HT1080 (cell line): ENCODE data around the gene SCAF4. TPM values are rescaled to one million over a fixed set of nuclear protein-coding genes. Genes with fewer than 3 reads are reported as not detected.
"Not testable (repeated sequence)": the region's sequence is repeated elsewhere in the genome, so short reads cannot be mapped to it uniquely, and the experiment has no call there.

ENCODE experiments used
- DNase-seq: peaks from one replicate; pipeline ENCODE4 v3.0.0-alpha.2; 2015; ENCODE audit warnings: low read depth
- total RNA-seq: library from RNA; depleted of rRNA; stranded (reverse); fragments of >200 nt; shearing (Covaris generic); gene quantifications from 2 replicates; pipeline ENCODE4 v1.2.3, GENCODE V29; 2014

Gene SCAF4
- total RNA-seq, 1 experiment from 2014 or later, result 7.8 TPM

DNA sequence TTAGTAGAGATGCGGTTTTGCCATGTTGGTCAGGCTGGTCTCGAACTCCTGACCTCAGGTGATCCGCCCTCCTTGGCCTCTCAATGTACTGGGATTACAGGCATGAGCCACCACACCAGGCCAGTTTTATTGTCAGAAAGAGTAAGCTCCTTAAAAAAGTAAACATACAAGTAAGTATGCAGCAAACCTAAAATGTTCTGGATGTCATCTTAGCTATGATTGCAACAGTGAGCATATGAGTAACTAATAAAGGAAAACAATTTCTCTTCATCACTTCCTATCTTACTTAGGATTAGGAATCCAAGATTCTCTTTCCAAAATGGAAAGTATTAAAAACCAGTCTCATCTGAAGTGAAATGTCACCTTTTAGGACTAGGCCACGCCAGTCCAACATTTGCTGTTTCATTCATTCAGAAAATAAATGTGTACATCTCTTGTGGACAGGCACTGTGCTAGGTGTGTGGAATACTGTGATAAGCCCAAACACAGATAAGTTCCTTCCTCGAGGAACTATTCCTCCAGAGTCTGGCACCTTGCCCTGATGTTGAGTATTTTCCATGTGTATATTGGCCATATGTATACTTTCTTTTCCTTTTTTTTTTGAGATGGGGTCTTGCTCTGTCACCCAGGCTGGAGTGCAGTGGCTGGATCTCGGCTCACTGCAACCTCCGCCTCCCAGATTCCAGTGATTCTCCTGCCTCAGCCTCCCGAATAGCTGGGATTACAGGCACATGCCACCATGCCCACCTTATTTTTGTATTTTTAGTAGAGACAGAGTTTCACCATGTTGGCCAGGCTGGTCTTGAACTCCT, 5.9 kb upstream of the SCAF4 start:
- not testable (repeated sequence) for DNase-seq

DNA sequence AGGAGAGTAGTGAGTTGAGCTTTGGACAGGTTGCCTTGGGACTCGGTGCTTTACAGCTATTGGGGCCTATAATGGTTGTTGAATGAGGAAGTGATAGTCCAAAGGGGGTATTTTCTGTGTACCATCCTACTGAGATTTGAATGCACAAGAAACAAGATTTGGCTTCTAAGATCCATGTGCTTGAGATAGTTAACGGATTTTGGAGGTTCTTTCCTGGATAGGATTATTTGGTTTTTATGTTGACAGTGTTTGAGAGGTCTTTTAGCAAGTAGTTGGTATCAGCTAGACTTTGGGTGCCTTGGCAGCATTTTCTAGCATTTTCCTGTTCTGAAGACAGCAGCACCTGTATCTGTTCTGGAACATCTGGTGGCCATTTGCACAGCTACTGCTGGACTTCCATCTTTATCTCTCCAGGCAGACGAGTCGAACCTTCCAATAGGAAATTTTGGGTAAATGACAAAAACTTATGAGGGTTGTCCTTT, 3.6 kb upstream of the SCAF4 start:
- no peak for DNase-seq

DNA sequence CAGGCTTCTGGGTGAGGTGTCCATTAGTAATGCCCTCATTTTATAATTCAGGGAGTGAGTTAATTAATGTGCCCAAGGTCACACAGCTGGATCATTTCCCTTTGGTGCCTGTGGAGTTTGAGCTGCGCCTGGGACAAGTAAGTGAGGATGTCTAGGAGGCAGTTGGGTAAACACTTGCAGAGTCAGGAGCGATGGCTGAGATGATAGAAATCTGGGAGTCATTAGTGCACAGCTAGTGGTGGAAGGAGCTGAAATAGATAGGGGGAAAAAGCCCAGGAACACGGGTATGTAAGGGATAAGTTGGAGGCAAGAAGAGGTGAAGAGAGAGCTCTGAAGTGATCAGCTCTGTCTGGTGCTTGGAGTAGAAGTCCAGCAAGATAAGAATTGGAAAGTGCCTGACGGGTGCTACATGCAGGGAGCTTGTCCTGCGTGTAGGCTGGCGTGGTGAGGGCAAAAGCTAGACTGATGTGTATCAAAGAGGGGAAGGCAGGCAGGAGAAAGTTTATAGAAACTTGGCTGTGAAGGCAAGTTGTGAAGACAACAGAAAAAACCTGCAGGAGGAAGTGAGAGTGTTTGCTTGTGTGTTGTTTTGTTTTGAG, 1.7 kb upstream of the SCAF4 start:
- no peak for DNase-seq

DNA sequence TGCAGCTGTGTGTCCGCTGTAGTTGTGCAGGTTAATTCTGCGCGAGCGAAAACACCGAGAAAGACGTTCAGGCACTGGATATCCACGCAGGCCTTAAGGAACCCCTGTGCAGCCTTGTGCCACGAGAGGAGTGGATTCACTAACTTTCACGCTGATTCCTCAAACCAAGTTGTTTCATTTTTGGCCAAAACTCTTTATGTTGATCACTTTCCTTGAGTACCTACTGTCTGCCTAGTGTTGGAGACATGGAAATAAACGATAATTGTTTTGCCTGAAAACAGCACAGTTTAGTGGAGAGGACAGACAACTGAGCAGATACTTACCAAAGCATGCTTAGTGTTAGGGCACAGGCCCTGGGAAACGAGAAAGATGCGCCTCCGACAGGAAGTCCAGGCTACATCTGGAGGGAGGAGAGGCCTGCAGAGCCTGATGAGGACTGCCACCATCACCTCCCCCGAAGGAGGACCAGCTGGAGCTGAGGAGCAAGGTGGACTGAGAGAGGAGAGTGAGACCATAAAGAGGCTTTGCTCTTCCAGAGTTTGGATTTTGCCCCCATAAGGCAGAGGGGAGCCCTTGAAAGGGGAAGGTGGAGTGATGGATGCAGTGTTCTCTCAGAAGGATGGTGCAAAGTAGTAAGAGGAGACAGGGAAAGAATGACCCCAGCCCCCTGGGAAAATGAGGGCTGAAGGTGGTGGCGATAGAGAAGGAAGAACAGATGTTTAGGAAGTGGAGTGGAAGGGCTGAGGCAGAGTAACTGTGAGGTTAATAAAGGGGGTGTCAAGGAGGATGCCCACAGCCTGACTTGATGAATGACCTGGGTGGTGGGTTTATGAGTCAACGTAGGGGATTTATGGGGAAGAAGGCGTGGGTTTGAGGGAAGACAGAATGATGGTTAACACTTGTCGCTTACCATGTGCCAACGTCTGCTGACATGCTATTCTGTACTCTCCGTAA, 956 bp upstream of the SCAF4 start:
- peak; percentile 27 for DNase-seq

DNA sequence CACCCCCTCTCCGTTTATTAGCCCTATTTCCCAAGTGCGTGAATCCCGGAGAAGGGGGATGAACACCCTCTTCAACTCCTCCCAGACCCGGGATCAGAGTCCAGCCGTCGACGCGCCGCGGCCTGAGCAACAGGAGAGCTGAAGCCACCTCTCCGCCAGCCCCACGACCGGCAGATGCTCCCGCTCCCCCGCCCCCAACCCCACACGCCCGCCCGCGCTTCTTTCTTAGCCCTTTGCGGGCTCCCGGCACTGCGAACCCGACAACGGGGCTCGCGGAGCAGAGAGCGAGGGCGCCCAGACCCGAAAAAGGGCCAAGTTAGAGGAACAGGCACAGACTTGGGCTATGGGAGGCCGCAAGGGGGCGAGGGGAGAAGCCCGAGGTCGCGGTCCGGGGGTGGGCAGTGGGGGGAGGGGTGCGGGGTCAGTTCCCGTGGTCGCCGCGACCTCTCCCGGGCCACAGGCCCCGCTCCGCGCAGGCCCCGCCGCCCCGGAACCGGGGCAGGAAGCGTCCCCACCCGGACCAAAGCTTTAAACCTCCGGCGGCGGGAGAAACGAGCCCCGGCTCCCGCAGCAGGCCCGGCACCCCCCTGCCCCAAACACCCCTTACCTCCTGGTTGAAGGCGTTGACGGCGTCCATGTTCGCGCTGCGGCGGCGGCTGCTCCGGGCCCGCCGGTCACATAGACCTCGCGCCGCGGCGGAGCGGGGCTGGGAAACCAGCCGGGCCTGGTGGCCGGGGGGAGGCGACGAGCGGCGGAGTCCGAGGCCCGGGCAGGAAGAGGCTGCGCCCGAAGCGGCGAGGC, 662 bp downstream of the SCAF4 start:
- DNase-seq, result no peak

DNA sequence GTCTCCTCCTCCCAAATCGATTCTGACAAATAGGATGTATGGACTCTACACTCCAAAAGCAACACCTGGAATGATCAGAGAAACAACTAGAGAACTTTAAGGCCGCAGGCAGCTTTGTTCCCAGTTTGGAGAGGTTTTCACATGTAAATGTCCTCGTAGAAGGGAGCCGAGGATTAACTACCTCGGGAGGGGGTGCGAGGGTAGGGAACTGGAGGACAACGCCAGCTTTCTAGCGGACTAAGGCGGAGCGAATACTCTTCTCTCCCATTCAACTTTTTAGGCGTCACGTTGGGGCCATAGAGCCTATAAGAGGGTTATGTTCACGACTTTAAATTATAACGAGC, 1.2 kb downstream of the SCAF4 start:
- DNase-seq, result no peak

DNA sequence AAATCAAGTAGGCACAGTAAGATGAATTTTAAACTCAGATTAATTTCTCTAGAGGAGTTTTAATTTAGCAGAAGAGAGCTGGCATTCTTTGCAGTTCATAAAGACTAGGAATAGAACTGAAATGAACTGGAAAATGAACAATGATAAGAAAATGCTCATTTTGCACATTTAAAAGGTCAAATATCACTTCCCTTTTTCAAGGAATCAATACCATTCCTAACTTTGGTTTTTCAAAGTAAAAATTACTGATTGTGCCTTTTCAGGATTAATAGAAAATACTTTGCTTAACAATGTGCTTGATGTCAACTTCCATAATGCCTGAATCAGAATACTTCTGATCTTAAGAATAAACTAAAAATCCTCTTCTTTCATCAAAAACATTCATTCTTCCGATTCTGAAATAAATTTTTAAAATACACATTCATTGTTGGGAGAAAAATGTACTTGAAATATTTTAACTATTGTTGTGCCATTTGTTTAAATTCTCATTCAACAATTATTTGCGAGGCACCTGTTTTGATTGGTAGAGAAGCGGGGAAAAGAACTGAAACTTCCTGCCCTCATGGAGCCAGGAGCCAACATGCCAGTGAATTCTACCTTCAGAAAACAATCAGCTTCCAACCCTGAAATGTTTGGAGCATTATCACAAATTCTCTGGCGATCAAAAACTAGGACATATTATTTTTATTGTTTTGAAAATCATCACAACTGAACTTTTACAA, 2.1 kb downstream of the SCAF4 start:
- DNase-seq, result no peak

DNA sequence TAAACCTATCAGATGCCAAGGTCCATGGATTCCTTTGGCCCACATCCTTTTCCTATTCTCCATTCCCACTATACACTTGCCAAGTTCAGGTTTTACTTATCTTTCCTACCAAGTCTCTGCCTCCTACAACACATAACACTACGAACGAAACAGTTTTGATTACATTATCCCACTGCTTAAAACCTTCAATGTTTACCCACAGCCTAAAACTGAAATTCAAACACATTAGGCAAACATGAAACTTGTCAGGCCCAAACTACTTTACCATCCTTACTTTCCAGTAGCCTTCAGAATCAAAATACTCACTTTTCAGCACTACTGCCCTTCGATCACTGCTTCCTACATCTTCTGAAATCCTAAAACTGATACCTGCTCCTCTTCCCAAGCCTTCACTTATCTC, 3.0 kb downstream of the SCAF4 start:
- no peak for DNase-seq

DNA sequence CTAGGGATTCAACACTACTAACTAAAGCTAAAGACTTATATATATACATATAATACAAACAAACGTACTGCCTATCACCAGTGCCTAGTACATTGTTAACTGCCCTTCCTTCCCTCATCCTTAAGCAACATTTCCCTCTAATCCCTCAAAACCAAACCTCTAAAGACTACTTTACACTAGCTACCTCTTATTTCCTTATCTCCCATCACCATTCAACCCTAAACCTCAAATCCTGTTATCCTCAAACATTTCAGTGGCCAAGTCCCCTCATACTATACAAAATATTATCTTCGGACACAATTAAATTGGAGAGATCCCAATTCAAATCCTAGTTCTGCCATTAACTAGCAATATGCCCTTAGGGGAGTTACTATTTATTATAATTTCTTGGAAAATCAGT, 3.7 kb downstream of the SCAF4 start:
- DNase-seq, result no peak

DNA sequence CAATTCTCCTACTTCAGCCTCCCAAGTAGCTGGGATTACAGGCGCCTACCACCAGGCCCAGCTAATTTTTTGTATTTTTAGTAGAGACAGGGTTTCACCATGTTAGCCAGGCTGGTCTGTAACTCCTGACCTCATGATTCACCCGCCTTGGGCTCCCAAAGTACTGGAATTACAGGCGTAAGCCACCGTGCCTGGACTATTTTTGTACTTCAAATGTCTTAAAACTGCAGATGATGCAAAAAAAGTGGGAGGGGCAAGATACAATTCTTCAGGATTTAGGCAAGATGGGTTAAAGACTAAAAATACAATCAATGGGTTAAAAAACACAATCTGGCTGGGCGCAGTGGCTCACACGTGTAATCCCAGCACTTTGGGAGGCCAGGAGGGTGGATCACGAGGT, 4.7 kb downstream of the SCAF4 start:
- DNase-seq, result no peak

DNA sequence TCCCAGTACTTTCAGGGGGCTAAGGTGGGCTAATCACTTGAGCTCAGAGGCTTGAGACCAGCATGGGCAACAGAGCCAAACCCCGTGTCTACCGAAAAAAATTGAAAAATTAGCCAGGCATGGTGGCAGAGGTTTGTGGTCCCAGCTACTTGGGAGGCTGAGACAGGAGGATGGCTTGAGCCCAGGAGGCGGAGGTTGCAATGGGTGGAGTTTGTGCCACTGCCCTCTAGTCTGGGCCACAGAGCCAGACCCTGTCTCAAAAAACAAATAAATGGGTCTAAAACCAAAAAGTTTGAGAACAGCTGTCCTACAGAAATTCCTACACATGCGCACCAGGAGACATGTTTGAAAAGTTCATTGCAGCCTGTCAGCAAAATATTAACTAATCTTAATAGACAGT, 5.5 kb downstream of the SCAF4 start:
- no peak for DNase-seq

DNA sequence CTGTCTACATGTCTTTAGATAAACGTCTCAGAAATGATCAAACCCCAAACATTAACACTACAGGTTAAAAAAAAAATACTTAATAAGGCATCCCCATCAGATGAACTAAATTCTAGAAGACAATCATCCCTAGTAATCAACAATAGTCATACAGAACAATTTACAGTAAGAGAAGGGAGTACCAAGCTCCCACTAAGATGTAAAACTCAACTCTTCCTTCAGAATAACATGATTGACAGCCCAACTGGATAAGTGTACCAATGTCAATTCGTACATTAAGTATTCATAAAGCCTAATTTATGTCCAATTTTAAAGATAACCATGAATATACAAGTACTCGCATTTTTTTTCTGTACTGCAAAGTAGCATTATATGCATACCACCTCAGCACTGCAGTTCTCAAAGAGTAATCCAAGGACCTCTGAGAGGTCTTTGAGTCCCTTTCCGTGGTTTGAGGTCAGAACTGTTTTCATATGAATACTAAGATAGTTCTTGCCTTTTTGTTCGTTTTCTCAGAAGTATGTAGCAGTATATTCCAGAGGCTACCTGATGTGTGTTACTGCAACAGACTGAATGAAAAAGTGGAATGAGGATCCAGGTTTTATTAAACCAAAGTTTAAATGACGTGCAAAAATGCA, 6.6 kb downstream of the SCAF4 start:
- no peak for DNase-seq

DNA sequence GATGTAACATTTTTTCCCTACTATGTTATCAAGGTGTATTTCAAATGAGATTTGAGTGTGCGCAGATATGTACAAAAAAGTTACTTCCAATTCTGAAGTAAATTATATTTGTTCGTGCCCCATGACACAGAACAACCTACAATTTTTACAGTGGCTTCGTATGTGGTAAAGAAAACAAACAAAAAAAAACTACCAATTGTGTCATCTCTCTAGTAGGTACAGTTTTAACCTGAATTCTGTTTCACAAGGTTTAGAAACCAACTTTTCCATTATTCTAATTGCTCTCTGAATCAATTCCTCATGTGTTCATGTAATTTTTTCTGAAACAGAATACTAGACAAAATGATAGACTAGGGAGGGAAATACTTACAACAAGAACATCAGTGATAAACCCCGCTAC, 7.4 kb downstream of the SCAF4 start:
- DNase-seq, result no peak

DNA sequence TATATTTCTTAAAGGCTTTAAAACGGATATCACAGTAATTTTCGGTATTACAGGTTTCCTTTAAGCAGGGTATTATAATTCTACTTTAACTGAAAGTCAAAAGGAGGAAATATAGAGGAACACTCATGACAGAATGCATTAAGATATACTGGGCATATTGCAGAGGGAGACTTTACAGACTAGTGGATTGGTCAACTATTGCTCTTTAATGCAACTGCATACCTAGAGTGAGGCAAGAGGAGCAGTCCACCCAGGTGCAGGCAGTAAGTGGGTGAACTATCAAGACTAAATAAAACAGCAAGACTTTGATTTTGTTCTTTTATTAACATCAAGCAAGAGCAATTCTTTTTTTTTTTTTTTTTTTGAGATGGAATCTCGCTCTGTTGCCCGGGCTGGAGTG, 10.5 kb downstream of the SCAF4 start:
- DNase-seq, result no peak

DNA sequence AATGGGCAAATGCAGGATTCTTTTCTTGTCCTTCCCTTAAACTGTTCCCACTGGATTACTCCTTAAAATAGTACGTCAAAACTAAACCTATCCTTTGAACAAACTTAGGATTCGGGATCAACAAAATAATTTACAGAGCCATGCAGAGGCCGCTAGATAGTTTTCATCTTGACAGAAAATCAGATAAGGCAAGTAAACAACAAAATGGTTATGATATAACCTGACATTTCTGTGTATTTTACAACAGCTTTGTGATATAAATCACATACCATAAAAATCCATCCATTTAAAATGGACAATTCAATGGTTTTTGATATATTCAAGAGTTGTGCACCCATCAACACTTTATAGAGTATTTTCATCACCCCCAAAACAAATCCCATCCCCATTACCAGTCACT, 11.2 kb downstream of the SCAF4 start:
- DNase-seq, result no peak

DNA sequence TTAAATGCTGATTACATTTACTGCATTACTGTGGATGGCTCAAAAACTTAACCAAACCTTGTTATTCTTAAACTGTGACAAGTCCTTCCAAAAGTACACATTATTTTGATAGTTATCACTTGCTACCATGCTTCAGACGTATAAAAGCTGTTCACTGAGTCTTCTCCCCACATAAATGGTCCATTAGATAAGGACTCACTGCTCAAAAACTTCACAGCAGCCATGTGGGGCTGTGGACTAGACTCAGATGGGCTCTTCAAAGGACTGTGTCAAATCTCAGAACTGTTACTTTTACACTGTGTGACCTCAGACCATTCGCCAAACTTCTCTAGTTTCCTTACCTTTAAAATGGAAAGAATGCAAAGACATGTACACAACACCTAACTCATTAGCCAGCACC, 11.6 kb downstream of the SCAF4 start:
- DNase-seq, result no peak

DNA sequence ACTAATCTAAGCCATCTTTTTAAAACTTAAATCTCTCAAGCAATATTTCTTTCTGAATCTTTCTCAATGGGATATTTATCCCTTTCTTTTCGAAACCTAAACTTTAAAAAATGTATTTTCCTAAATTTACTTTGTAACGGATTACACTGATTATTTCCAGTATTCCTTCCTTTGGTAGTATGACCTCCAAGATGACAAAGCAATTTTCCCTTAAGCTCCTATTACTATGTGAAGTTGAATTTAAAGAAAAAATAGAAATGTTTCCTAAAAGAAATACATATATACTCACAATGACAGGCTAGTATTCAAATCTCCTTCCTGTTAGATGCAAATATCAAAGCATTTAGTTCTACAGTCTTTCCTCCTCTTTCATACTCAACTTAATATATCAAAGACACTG, 15.8 kb downstream of the SCAF4 start:
- no peak for DNase-seq

DNA sequence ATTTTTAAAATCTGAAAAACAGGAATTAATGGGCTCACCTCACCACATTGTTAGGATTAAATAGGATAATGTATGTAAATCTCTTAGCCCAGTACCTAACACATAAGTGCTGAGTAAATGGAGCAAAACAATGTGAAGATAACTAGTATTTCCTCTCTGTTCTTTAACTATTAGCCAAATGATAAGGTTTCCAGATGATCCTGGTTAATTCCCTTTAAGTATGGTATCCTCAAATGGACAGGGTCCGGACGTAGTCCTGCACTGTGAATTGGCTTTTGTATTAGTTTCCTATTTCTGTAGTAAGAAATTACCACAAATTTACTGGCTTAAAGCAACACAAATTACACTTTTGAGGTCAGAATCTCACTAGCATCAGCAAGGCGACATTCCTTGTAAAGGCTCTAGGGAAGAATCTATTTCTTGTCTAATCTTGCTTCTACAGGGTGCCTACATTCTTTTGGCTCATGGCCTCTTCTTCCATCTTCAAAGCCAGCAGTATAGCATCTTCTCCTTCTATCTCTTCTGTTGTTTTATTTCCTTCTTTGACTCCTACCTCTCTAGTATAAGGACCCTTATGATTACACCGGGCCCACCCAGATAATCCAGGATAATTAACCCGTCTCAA, 17.1 kb downstream of the SCAF4 start:
- no peak for DNase-seq

DNA sequence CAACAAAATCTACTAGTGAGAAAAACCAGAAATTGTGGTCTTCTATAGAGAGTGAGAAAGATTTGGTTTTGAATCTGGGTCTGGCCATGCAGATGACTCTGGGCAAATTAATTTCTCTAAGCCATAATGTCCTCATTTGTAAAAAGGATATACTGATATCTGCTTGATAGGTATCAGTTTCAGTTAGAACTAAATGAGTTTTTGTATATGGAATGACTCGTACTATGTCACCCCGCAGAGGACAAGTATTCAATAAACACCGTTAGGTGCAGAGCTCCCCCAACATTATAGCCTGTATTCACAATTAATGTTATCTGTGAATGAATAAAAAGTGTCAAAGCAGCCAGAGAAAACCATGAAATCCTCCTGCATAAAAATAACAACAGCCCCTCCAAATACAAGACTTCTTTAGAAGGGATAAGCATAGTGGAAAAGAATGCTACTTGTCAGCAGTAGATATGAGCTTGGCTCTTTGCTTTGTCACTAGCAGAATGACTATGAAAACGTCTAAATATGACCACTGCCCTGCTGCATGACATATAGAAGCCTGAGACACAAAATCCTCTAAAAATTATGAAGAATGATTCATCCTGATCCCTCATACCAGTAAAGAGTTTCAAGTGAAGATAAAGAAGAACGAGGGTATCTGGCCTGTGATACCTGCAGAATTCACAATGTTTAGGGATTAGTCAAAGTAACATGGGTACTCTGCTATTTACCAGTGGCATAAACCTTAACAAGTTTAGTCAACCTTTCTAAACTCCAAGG, 17.8 kb downstream of the SCAF4 start:
- DNase-seq, result peak; percentile 24
